Neutrophil (primary cell): ENCODE measurements around the gene CNTN4.

ENCODE experiments used
- H3K27ac ChIP-seq: fragments of 200-600 bp; sonication (generic); 2 replicates; pipeline ENCODE4 v1.5.1; 2016; ENCODE audit warnings: mild to moderate bottlenecking, moderate library complexity
- H3K27me3 ChIP-seq: fragments of 200-600 bp; sonication (generic); 2 replicates; pipeline ENCODE4 v1.6.0; 2016; ENCODE audit warnings: mild to moderate bottlenecking
- H3K36me3 ChIP-seq: fragments of 200-600 bp; sonication (generic); 2 replicates; pipeline ENCODE4 v1.5.1; 2017
- H3K4me1 ChIP-seq, 2 experiments: fragments of 200-600 bp in 1 of 2; sonication (generic) in 1 of 2; 1 replicate in 1 of 2; 2 replicates in 1 of 2; pipeline versions ENCODE4 v1.5.1 to v1.6.1; 2013 to 2016; ENCODE audit warnings: low read depth in 1 of 2, low read length in 1 of 2, mild to moderate bottlenecking in 1 of 2, moderate library complexity in 1 of 2; ENCODE audit not compliant: control insufficient read depth in 1 of 2, insufficient read depth in 1 of 2
- H3K4me3 ChIP-seq, 2 experiments: fragments of 200-600 bp in 1 of 2; sonication (generic) in 1 of 2; 1 replicate in 1 of 2; 2 replicates in 1 of 2; pipeline ENCODE4 v1.5.1; 2013 to 2016; ENCODE audit warnings: low read depth in 1 of 2, low read length in 1 of 2, mild to moderate bottlenecking in 1 of 2, moderate library complexity in 1 of 2
- H3K9me3 ChIP-seq: fragments of 200-600 bp; sonication (generic); 2 replicates; pipeline ENCODE4 v1.5.1; 2016
- TF ChIP-seq, protein P1 (sequence below): fragments of 200-600 bp; sonication (generic); IDR thresholded peaks from 2 replicates; pipeline ENCODE4 v1.5.1; 2016; ENCODE audit warnings: antibody characterized with exemption

The CNTN4 gene

DNA sequence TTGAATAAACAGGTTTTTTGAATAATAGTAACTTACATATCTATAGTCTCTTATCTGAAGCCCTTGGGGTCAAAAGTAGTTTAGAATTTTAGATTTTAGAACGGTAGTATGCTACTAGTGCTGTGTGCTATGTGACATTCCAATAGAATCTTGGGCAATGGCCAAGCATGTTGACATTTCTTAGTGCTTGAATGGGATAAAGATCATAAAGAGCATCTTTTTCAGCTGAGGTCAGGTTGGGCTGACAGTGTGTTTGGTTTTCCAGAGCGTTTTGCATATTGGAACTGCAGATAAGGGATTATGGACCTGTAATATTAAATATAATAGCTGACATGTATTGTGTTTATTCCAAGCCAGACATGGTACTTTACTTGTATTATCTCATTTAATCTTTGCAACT is 32.1 kb downstream of the CNTN4 start:
- Histone ChIP-seq H3K4me3 (no peak overlapping the region), H3K9me3 (no peaks in the 10 kb centered on the region), H3K27me3 (no peaks in the 10 kb centered on the region), H3K27ac (no peak overlapping the region), H3K4me1 (no peaks in the 10 kb centered on the region), H3K36me3 (no peaks in the 10 kb centered on the region)
- TF ChIP-seq, protein P1, sequence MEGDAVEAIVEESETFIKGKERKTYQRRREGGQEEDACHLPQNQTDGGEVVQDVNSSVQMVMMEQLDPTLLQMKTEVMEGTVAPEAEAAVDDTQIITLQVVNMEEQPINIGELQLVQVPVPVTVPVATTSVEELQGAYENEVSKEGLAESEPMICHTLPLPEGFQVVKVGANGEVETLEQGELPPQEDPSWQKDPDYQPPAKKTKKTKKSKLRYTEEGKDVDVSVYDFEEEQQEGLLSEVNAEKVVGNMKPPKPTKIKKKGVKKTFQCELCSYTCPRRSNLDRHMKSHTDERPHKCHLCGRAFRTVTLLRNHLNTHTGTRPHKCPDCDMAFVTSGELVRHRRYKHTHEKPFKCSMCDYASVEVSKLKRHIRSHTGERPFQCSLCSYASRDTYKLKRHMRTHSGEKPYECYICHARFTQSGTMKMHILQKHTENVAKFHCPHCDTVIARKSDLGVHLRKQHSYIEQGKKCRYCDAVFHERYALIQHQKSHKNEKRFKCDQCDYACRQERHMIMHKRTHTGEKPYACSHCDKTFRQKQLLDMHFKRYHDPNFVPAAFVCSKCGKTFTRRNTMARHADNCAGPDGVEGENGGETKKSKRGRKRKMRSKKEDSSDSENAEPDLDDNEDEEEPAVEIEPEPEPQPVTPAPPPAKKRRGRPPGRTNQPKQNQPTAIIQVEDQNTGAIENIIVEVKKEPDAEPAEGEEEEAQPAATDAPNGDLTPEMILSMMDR, result no peak

DNA sequence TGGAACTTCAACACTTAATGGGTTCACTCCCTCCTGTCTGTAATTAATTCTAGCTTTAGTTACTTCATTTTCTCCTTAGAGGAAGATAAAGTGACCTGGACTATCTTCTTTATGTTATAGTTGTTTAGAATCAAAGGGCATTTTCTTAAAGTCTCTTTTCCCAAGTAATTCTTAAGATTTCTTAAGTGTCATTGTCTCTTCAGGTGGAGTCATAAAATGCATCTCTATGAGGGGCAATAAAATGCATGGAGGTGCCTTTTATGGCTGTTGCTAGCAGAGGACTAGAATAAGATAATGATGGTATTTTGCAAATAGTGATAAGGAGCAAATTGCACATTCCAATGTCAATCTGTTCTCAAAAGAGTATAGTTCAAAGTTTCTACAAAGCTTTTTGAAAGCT is 34.5 kb downstream of the CNTN4 start:
- TF ChIP-seq, protein P1, result no peak
- no peak overlapping the region for H3K27ac ChIP-seq
- H3K27me3 ChIP-seq, result no peaks in the 10 kb centered on the region
- H3K4me3 ChIP-seq, result no peak overlapping the region
- no peaks in the 10 kb centered on the region for H3K36me3 ChIP-seq
- H3K9me3 ChIP-seq, result no peaks in the 10 kb centered on the region
- no peaks in the 10 kb centered on the region for H3K4me1 ChIP-seq

DNA sequence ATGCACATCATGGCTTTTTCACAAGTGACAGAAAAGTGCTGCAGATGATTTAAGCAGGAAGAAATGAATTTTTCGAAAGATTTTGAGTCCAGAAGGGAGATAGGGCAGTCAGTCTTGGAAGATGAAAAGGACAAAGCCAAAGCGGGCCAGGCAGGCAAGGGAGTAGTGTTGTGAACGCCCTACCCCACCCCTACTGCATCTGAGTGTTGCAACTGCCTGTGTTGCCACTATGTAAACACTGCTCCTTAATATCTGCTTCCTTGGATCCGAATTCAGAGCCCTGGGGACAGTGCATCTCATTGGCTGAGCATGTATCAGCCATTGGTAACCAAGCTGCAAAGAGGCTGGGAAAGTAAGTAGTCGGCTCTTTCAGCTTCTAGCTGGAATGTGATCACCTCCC is 39.0 kb downstream of the CNTN4 start:
- Histone ChIP-seq H3K36me3 (no peaks in the 10 kb centered on the region), H3K4me3 (no peak overlapping the region), H3K9me3 (no peaks in the 10 kb centered on the region), H3K27me3 (no peaks in the 10 kb centered on the region), H3K27ac (no peak overlapping the region), H3K4me1 (no peaks in the 10 kb centered on the region)
- TF ChIP-seq, protein P1, result no peak

DNA sequence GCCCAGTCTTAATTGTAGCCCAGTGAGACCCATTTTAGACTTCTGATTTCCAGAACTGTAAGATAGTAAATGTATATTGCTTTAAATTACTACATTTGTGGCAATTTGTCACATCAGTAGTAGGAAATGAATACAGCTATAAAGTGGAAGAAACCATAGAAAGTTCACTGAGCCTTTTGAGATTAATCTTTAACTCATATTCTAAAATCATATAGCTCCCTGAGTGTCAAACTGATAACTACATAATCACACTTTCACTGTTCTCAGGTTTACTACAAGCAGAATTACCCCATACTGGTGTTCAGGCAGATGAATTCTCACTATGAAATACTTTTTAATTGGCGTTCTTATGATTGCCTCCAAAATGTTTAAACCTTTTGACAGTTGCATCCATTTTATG is 42.8 kb downstream of the CNTN4 start:
- H3K27ac ChIP-seq, result no peak overlapping the region
- TF ChIP-seq, protein P1, result no peak
- H3K4me3 ChIP-seq, result no peak overlapping the region
- no peaks in the 10 kb centered on the region for H3K4me1 ChIP-seq
- H3K27me3 ChIP-seq, result no peaks in the 10 kb centered on the region
- no peaks in the 10 kb centered on the region for H3K36me3 ChIP-seq
- no peaks in the 10 kb centered on the region for H3K9me3 ChIP-seq

DNA sequence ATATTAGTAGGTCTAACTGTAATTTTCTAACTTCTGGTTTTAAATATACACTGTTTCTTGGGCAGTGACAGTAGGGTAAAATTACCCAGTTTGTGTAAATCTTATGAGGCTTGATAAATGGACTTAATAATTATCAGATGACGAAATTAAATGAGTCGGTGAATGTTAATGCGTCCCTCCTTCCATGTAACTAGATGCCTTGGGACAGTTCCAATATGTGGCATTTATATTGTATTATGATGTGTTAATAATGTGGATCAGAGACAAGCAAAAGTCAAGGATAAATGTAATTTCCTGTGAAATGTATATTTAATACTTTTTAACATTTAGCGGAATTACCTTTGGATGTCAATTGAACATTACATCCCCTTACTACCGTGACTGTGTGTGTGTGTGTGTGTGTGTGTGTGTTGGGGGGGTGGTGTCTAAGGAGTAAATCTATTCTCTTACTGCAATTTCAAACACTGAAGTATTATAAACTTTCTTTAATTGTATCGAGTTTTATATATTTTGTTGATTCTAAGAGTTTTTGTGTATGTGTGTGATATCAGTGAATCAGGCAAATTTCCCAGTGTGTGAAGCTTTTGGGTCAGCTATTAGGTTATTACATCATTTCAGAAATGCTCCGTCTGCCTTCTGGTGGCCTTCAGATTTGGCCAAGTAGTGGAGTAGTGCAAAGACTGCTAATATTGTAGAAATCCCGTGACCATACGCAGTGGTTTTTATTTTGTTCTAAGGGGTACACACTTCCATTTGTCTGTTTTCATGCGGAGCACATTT is 50.1 kb downstream of the CNTN4 start:
- TF ChIP-seq, protein P1, result no peak
- no peak overlapping the region for H3K27ac ChIP-seq
- H3K9me3 ChIP-seq, result no peaks in the 10 kb centered on the region
- H3K4me3 ChIP-seq, result no peak overlapping the region
- no peaks in the 10 kb centered on the region for H3K36me3 ChIP-seq
- no peaks in the 10 kb centered on the region for H3K4me1 ChIP-seq
- H3K27me3 ChIP-seq, result no peaks in the 10 kb centered on the region
